NCI-H128 (cell line): Measurements from ENCODE around the gene RGS9BP.
A peak's percentile ranks its signal among the peaks of the same experiment; 100 is the strongest.
"Not testable (repeated sequence)": the region's sequence is repeated elsewhere in the genome, so short reads cannot be mapped to it uniquely, and the experiment has no call there.

Experiments
- DNase-seq: peaks from one replicate; lab custom pipeline; 2025; ENCODE audit not compliant: unreplicated experiment; lab: John Stamatoyannopoulos, UW

RGS9BP gene

DNA sequence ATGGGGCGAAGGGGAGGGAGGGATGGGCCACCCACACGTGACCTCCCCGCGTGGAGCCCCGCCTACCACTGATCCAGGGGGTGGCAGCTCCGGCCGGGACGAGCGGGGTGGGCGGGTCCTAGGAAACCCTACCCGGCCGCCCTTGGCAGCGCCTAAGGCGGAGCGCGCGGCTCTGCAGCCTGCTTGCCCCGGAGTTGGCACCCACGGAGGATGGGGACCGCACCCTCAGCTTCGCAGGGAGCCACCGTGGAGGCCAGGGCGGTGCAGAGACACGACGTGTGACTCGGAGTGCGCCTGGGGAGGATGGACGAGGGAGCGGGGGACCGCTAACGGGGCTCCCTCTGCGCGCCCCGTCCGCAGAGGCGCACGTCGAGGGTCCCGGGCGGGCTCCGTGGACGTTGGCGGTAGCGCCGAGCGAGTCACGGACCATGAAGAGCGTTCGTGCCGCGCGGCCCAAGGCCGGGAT, at the start of gene RGS9BP:
TSS of gene RGS9BP (plus strand) at position 129 of the 466 bp plus-strand sequence. CDS start 416 bp downstream, outside the sequence.
- DNase-seq = peak; percentile 34

DNA sequence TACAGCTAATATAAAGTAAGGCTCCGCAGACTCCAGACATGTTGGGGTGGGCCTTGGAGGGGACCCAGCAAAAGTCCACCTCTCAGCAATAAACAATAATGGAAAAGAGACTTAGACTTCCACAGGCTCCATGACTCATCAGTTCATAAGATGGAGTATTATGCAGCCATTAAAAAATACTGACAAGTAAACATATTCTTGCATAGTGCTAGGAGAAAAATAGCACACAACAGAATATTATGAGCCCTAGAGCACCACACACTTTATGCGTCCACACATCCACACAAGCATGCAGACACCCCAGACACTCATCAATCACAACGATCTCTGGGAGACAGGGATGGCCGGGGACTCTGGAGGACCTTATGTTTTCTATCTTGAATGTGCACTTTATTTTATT, 48.7 kb upstream of the RGS9BP start:
- no peak for DNase-seq

DNA sequence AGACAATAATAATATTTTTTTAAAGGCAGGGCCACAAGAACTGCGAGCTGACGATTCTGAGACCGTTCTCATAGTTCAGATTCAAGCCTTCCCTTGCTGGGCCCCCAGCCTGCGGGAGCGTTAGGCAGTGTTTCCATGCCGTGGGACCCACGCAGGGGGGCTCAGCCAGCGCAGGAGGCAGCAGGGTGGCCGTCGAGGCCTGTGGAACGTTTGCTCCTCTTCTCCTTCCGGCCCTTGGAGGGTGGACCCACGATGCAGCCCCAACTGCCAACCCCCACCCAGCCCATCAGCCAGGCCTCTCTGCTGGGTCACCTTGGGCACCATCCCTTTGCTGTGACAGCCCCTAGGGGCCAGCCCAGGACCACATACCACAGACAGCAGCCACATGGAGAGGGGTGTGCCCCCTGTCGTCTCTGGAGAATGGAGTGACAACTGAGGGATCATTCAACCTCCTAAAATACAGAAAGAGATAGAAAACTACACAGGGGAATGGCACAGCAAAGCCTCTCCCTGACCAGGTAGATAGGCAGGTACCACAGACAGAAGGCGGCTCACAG, 47.9 kb upstream of the RGS9BP start:
- no peak for DNase-seq

DNA sequence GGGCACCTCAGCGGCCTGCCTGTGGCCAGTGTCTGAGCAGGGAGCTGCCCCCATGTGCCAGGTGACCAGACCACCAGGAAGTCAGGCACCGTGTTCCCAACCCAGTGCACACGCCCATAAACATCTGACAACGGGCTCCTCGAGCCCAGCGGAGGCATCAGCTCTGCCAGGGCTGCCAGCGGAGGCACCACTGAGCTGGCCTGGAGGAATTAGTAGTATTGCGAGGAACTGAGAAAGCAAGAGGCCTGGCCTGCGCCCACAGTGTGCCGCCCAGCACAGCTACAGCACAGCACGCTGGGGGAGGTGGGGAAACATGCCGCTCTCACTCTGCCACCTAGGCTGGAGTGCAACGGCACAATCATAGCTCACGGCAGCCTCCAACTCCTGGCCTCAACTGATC, 45.3 kb upstream of the RGS9BP start:
- DNase-seq = no peak

- DNase-seq = no peak
Measured at GRCh38 chr19:32631381-32631780, 44.3 kb upstream of the RGS9BP start.

DNA sequence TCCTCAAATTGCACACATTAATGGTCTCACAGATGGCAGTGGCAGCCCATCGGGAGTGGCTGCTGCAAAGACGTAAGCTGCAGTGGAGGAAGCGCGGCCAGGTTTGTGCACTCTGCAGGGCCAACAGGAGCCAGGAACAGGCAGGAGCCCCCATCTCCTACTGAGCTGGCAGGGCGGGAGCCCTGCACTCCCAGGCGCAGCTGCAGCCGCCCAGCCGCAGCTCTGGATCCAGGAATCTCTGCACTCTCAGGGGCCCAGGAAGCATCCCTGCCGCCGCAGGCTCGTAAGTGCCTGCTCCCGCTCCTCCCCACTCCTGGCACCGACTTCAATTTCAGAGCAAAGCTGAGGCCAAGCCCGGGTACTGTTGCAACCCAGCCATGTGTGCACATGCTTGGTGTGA, 38.2 kb upstream of the RGS9BP start:
- no peak for DNase-seq

- no peak for DNase-seq
Measured at GRCh38 chr19:32638625-32639024, 37.0 kb upstream of the RGS9BP start.

DNA sequence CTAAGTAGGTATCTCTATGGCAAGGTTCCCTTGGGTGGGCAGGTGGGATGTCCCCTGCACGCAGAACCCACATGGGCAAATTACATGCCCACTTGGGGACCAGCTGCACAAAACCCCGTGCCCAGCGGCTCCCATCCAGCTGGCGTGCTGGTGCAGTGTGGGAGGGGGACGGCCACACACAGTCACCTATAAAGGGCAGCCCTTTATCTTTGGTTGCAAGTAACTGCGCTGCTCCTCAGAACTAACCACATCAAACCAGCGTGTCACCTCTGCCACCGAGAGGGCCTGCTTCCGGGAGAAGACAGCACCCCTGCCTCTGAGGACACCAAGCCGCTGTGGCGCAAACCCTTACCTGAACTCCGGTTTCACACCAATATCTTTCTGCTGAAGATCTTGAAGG, 32.9 kb upstream of the RGS9BP start:
- DNase-seq = no peak

DNA sequence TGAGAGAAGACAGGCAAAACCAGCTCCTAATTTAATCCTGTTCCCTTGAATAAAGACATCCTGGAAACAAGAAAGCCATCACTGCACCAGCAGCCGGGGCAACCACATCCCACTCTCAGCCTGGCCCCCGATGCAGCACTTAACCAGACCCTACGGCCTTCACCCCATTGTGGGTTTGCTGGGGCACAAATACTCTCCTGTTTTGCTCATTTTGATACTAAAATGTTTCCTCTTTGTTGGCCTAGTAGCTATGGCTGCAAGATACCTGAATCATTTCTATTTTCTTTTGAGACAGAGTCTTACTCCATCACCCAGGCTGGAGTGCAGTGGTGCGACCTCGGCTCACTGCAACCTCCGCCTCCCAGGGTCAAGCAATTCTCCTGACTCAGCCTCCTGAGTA, 29.1 kb upstream of the RGS9BP start:
- no peak for DNase-seq

DNA sequence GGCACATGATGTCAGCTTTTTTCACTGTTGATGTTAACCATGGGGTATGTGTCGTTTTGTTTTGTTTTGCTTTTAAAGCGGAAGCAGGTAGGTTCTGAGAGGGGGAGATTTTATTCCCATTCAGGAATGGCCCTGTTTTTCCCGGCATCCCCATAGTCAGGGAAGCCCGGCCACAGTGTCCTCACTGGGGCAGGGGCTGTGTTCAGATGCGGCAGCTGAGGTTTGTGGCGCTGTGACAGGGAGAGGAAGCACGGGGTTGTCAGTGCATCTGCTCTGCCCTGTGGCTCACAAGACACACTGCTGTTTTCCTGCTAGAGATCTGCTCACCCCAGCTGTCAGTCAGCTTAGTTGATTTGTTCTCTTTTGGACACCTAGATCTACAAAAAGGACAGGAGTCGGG, 28.3 kb upstream of the RGS9BP start:
- no peak for DNase-seq

DNA sequence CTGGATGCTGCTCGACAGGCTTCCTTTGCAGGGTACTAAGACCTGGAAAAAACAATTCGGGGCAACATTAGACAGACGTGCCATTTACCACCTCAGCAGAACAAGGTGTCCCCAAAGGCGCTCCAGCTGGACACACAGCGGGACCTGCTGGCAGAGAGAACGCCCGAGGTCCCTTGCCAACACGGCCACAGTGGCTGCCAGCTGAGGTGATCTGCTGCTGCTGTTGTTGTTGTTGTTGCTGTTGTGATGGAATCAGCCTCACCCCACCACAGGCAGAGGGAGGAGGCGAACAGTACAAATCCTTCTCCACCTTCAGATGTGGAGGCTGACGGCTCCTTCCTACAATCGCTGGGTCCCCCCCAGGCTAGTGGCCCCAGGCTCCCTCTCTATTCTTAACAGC, 25.9 kb upstream of the RGS9BP start:
- no peak for DNase-seq

DNA sequence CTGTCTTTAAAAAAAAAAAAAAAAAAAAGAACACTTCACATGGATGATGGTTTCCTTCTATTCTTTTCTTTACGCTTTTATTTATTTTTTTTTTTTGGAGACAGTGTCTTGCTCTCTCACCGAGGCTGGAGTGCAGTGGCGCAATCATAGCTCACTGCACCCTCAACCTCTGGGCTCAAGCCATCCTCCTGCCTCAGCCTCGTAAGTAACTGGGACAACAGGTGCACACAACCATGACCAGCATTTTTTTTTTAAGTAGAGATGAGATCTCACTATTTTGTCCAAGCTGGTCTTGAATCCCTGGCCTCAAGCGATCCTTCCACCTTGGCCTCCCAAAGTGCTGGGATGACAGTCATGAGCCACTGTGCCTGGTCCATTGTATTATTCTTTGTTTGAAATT, 25.0 kb upstream of the RGS9BP start:
- DNase-seq = no peak

- no peak for DNase-seq
Measured at GRCh38 chr19:32651729-32652140, 23.9 kb upstream of the RGS9BP start.

DNA sequence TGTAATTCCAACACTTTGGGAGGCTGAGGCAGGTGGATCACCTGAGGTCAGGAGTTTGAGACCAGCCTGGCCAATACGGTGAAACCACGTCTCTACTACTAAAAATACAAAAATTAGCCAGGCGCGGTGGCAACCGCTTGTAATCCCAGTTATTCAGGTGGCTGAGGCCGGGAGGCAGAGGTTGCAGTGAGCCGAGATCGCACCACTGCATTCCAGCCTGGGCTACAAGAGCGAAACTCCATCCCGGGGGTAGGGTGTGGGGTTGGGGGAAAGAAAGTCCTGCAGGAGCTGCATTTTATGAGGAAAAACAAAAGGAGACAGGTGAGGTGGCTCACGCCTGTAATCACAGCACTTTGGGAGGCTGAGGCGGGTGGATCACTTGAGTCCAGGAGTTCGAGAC, 23.3 kb upstream of the RGS9BP start:
- not testable (repeated sequence) for DNase-seq

- no peak for DNase-seq
Measured at GRCh38 chr19:32652894-32653598, 22.6 kb upstream of the RGS9BP start.

DNA sequence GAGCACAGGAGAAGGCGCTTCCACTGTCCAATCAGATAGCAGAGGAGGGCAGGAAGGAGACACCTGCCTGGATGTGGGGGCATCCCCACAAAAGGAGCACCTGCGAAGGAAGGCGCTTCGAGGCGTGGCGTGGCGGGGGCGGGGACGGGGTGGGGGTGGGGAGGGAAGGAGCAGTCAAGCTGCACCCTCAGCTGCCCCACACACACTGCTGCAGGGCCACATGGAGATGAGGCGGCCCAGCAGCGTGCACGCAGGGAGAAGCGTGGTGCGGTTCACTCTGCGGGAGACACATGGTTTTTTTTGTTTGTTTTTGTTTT, 22.1 kb upstream of the RGS9BP start:
- DNase-seq = no peak

GRCh38 chr19:32656379-32656778, 19.3 kb upstream of the RGS9BP start:
- not testable (repeated sequence) for DNase-seq

DNA sequence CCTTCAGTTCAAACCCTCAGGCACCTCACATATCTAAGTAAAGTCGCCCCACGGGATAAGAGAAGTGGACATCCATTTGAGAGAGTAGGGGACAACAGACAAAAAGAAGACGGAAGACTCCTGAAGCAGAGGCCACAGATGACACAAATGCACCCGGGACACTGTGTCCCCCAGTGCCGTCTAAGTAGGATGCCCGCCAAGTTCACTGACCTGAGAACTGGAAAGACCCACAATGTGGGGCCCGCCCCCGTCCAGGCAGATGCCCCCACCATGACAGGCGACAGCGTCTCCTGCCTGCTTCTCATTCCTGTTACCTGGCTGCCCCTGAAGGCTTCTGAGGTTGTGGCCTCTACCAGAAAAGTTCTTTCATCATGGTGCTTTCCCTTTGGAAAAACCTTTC, 17.6 kb upstream of the RGS9BP start:
- no peak for DNase-seq

- DNase-seq = no peak
Measured at GRCh38 chr19:32658527-32658926, 17.1 kb upstream of the RGS9BP start.

GRCh38 chr19:32661318-32661717, 14.3 kb upstream of the RGS9BP start:
- no peak for DNase-seq

GRCh38 chr19:32662186-32662585, 13.5 kb upstream of the RGS9BP start:
- no peak for DNase-seq

- no peak for DNase-seq
Measured at GRCh38 chr19:32666084-32666483, 9.6 kb upstream of the RGS9BP start.

DNA sequence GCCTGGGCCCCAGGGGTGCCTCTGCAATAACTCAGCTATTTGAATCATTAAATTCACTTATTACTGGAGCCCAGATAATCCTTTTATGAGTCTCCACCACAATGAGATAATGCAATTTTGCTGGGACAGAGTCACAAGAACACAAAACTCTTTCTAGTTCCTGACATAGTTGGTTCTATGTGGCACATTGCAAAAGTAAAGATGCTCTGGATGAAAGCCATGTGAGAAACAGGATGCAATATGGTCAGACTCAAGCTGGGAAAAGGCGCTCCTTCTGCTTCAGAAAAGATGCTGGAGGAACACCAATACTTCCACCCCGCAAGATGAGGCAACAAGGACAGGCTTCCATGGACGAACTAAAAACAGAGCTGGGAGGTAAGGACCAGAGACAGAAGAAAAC, 6.3 kb upstream of the RGS9BP start:
- DNase-seq = no peak
